HepG2 (cell line): ENCODE data around the gene BCCIP. TPM values are rescaled to one million over a fixed set of nuclear protein-coding genes. Genes with fewer than 3 reads are reported as not detected.

Experiments used
- IKZF1 ChIP-seq: fragments of 450-650 bp; IDR thresholded peaks from 2 replicates; pipeline ENCODE4 v1.7.1; 2016
- IKZF4 ChIP-seq: sonication (generic); formaldehyde crosslinking; IDR thresholded peaks from 2 replicates; pipeline ENCODE4 v1.5.1; 2020; ENCODE audit warnings: borderline replicate concordance, mild to moderate bottlenecking, low read depth, missing genetic modification reagents; ENCODE audit errors: not compliant biosample characterization
- PAWR ChIP-seq: sonication (generic); formaldehyde crosslinking; IDR thresholded peaks from 2 replicates; pipeline ENCODE4 v1.4.0; 2020; ENCODE audit warnings: missing genetic modification reagents, mild to moderate bottlenecking, borderline replicate concordance
- RELA ChIP-seq: sonication (generic); formaldehyde crosslinking; IDR thresholded peaks from 2 replicates; pipeline ENCODE4 v1.4.0; 2020; ENCODE audit warnings: missing genetic modification reagents
- RXRB ChIP-seq: IDR thresholded peaks from 2 replicates; pipeline ENCODE4 v1.6.1; 2016; ENCODE audit warnings: borderline replicate concordance, missing genetic modification reagents, missing compliant biosample characterization
- SSRP1 ChIP-seq: IDR thresholded peaks from 2 replicates; pipeline ENCODE4 v1.6.1; 2016; ENCODE audit warnings: control low read depth
- STAT5B ChIP-seq: sonication (generic); formaldehyde crosslinking; IDR thresholded peaks from 2 replicates; pipeline ENCODE4 v1.4.0; 2020; ENCODE audit warnings: missing genetic modification reagents
- YY1 ChIP-seq: IDR thresholded peaks from 2 replicates; pipeline ENCODE4 v1.6.1; 2011; ENCODE audit warnings: low read length, low read depth, moderate library complexity, mild to moderate bottlenecking; ENCODE audit not compliant: insufficient read depth, insufficient replicate concordance
- ZNF264 ChIP-seq: sonication (generic); formaldehyde crosslinking; IDR thresholded peaks from 2 replicates; pipeline ENCODE4 v1.4.0; 2020; ENCODE audit warnings: missing genetic modification reagents
- ZNF350 ChIP-seq: sonication (generic); formaldehyde crosslinking; IDR thresholded peaks from 2 replicates; pipeline ENCODE4 v1.4.0; 2020; ENCODE audit warnings: mild to moderate bottlenecking, low read depth, missing genetic modification reagents, borderline replicate concordance
- ZNF530 ChIP-seq: sonication (generic); formaldehyde crosslinking; IDR thresholded peaks from 2 replicates; pipeline ENCODE4 v1.5.0; 2020; ENCODE audit warnings: low read depth, mild to moderate bottlenecking, missing genetic modification reagents
- ZNF549 ChIP-seq: sonication (generic); formaldehyde crosslinking; IDR thresholded peaks from 2 replicates; pipeline ENCODE4 v1.5.0; 2020; ENCODE audit warnings: missing genetic modification reagents
- ZNF629 ChIP-seq: sonication (generic); formaldehyde crosslinking; conservative IDR thresholded peaks from 2 replicates; pipeline ENCODE4 v1.5.0; 2020; ENCODE audit warnings: missing genetic modification reagents
- ZNF788 ChIP-seq: sonication (generic); formaldehyde crosslinking; IDR thresholded peaks from 2 replicates; pipeline ENCODE4 v1.5.0; 2020; ENCODE audit warnings: mild to moderate bottlenecking, missing genetic modification reagents, borderline replicate concordance
- polyA plus RNA-seq, 8 experiments: library from polyadenylated mRNA; depleted of rRNA in 3 of 8; stranded (reverse) in 7 of 8; unstranded in 1 of 8; fragments of >200 nt; fragmentation: Illumina TruSeq in 4 of 8; extraction: Trizol in 4 of 8; gene quantifications; 2 replicates each; pipeline versions ENCODE4 v1.2.1 to v1.2.3, GENCODE V29; 2011 to 2016; ENCODE audit warnings: low read depth in 4 of 8, missing spikeins in 1 of 8, mixed read lengths in 1 of 8; ENCODE audit not compliant: insufficient read depth in 1 of 8
- total RNA-seq, 5 experiments: library from RNA; depleted of rRNA; stranded (reverse); fragments of >200 nt; fragmentation: Illumina TruSeq; extraction: Trizol; gene quantifications; 2 replicates each; pipeline ENCODE4 v1.2.3, GENCODE V29; 2016; ENCODE audit warnings: low read depth in 1 of 5
- TF ChIP-seq, protein P1 (sequence below): sonication (generic); formaldehyde crosslinking; IDR thresholded peaks from 2 replicates; pipeline ENCODE4 v1.5.0; 2020; ENCODE audit warnings: missing genetic modification reagents
- TF ChIP-seq, protein P2 (sequence below): IDR thresholded peaks from 2 replicates; pipeline ENCODE4 v1.6.1; 2016; ENCODE audit warnings: low read depth, missing genetic modification reagents, missing compliant biosample characterization
- TF ChIP-seq, protein P3 (sequence below): sonication (generic); formaldehyde crosslinking; IDR thresholded peaks from 2 replicates; pipeline ENCODE4 v1.5.0; 2020; ENCODE audit warnings: mild to moderate bottlenecking, missing genetic modification reagents
- TF ChIP-seq, protein P4 (sequence below): sonication (generic); formaldehyde crosslinking; IDR thresholded peaks from 2 replicates; pipeline ENCODE4 v1.8.0; 2022; ENCODE audit warnings: mild to moderate bottlenecking, missing genetic modification reagents; ENCODE audit not compliant: insufficient replicate concordance

The BCCIP gene
- total and polyA plus RNA-seq, 2 of the 13 experiments (the other 11 are each of a cell fraction or from before 2014, with no cell fraction given) = 37.0 to 132 TPM

DNA sequence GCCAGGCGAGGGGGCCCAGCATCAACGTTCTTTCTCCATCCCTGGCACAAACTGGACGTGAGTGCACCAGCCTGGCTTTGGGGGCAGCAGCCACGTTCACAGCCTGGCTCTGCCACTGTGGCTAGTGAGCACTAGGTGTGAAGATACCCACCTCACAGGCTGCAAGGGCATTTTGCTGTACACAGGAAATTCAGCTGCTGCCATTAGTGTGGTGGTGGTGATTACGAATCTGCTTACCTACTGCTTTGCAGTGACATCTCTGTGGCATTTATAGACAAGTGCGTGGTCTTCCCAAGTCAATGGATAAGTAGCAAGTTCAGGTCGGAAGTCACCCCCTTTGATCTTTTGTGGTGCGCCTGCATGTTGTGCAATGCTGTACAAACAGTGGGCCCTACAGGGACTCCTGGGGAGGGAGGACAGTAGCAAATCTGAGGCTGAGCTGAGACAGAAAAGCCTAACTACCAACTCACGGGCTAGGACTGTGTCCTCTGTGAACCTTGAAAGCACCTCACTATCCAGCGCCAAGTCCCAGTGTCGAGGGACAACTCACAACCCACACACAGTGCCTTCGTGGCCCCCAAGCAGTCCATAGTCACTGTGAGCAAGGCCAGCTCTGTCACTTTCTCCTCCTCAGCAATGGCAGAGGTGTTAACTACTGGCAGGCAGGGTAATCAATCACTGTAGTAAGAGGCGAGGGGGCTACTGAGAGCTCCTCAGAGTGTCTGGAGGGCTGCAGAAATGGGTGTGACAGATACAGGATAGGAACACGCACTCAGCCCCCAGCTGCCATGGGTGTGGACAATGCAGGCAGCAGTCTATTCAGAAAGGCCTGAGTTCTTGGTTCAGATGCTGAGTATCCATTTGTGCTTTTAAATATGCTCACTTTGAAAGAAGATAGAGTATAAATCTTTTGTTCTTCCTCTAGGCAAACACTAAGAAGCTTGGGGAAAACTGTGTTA is 30.7 kb upstream of the BCCIP start (continued):
- TF ChIP-seq, protein P1, sequence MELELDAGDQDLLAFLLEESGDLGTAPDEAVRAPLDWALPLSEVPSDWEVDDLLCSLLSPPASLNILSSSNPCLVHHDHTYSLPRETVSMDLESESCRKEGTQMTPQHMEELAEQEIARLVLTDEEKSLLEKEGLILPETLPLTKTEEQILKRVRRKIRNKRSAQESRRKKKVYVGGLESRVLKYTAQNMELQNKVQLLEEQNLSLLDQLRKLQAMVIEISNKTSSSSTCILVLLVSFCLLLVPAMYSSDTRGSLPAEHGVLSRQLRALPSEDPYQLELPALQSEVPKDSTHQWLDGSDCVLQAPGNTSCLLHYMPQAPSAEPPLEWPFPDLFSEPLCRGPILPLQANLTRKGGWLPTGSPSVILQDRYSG (CRISPR knock-in tag) = no peak
- TF ChIP-seq RXRB = peak; percentile 98
- peak; percentile 95; the same call in 1 of the 2 replicates for TF ChIP-seq ZNF788
- no peak for TF ChIP-seq PAWR (CRISPR knock-in tag)
- TF ChIP-seq, protein P2, sequence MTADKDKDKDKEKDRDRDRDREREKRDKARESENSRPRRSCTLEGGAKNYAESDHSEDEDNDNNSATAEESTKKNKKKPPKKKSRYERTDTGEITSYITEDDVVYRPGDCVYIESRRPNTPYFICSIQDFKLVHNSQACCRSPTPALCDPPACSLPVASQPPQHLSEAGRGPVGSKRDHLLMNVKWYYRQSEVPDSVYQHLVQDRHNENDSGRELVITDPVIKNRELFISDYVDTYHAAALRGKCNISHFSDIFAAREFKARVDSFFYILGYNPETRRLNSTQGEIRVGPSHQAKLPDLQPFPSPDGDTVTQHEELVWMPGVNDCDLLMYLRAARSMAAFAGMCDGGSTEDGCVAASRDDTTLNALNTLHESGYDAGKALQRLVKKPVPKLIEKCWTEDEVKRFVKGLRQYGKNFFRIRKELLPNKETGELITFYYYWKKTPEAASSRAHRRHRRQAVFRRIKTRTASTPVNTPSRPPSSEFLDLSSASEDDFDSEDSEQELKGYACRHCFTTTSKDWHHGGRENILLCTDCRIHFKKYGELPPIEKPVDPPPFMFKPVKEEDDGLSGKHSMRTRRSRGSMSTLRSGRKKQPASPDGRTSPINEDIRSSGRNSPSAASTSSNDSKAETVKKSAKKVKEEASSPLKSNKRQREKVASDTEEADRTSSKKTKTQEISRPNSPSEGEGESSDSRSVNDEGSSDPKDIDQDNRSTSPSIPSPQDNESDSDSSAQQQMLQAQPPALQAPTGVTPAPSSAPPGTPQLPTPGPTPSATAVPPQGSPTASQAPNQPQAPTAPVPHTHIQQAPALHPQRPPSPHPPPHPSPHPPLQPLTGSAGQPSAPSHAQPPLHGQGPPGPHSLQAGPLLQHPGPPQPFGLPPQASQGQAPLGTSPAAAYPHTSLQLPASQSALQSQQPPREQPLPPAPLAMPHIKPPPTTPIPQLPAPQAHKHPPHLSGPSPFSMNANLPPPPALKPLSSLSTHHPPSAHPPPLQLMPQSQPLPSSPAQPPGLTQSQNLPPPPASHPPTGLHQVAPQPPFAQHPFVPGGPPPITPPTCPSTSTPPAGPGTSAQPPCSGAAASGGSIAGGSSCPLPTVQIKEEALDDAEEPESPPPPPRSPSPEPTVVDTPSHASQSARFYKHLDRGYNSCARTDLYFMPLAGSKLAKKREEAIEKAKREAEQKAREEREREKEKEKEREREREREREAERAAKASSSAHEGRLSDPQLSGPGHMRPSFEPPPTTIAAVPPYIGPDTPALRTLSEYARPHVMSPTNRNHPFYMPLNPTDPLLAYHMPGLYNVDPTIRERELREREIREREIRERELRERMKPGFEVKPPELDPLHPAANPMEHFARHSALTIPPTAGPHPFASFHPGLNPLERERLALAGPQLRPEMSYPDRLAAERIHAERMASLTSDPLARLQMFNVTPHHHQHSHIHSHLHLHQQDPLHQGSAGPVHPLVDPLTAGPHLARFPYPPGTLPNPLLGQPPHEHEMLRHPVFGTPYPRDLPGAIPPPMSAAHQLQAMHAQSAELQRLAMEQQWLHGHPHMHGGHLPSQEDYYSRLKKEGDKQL (CRISPR knock-in tag) = peak; percentile 87
- TF ChIP-seq, protein P3, sequence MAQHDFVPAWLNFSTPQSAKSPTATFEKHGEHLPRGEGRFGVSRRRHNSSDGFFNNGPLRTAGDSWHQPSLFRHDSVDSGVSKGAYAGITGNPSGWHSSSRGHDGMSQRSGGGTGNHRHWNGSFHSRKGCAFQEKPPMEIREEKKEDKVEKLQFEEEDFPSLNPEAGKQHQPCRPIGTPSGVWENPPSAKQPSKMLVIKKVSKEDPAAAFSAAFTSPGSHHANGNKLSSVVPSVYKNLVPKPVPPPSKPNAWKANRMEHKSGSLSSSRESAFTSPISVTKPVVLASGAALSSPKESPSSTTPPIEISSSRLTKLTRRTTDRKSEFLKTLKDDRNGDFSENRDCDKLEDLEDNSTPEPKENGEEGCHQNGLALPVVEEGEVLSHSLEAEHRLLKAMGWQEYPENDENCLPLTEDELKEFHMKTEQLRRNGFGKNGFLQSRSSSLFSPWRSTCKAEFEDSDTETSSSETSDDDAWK = no peak
- peak; percentile 95 for TF ChIP-seq ZNF264 (CRISPR knock-in tag)
- no peak for TF ChIP-seq IKZF1
- no peak for TF ChIP-seq RELA
- no peak for TF ChIP-seq IKZF4
- no peak for TF ChIP-seq YY1
- TF ChIP-seq ZNF629 = no peak; the same call in 1 of the 2 replicates
- TF ChIP-seq, protein P4, sequence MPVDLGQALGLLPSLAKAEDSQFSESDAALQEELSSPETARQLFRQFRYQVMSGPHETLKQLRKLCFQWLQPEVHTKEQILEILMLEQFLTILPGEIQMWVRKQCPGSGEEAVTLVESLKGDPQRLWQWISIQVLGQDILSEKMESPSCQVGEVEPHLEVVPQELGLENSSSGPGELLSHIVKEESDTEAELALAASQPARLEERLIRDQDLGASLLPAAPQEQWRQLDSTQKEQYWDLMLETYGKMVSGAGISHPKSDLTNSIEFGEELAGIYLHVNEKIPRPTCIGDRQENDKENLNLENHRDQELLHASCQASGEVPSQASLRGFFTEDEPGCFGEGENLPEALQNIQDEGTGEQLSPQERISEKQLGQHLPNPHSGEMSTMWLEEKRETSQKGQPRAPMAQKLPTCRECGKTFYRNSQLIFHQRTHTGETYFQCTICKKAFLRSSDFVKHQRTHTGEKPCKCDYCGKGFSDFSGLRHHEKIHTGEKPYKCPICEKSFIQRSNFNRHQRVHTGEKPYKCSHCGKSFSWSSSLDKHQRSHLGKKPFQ (CRISPR knock-in tag) = no peak
- 0 out of 2 replicates have a peak, but pooled peaks have one; percentile 66 for TF ChIP-seq SSRP1 (CRISPR knock-in tag)
- no peak for TF ChIP-seq ZNF530 (CRISPR knock-in tag)
- TF ChIP-seq ZNF350 (CRISPR knock-in tag) = peak; percentile 96
- TF ChIP-seq STAT5B (CRISPR knock-in tag) = no peak
- TF ChIP-seq ZNF549 (CRISPR knock-in tag) = no peak
